Head of caudate nucleus (tissue), 42 donors: ENCODE results near the gene BAZ2B.
"Not testable (repeated sequence)": the region's sequence is repeated elsewhere in the genome, so short reads cannot be mapped to it uniquely, and the experiment has no call there.

Experiments used
- DNase-seq, 42 donors: peaks; one replicate each; pipeline versions ENCODE4 v3.0.0 to v3.0.0-alpha.2; 2020 to 2021; ENCODE audit warnings: mixed read lengths in 7 of 42
- intact Hi-C: fragments of 100-400 bp; cut with DNase I; formaldehyde crosslinking; loops from one replicate; pipeline ENCODE4 v1.15.0; 2022

The BAZ2B gene

DNA sequence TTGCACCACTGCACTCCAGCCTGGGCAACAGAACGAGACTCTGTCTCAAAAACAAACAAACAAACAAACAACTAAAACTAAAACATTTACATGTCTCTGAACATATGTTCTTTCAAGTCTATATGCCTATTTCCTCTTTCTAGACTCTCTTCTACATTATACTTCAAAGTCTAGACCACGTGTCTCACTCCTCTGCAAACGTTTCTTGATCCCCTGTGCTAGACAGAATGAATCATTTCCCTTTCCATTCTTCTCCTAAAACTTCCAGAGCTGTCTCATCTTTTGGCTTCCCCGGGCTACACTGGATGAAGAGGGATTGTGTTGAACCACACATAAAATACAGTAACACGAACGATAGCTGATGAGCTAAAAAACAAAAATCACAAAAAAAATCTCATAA, 67.1 kb downstream of the BAZ2B start:
- DNase-seq: no peak
- intact Hi-C loops: no loop called here

DNA sequence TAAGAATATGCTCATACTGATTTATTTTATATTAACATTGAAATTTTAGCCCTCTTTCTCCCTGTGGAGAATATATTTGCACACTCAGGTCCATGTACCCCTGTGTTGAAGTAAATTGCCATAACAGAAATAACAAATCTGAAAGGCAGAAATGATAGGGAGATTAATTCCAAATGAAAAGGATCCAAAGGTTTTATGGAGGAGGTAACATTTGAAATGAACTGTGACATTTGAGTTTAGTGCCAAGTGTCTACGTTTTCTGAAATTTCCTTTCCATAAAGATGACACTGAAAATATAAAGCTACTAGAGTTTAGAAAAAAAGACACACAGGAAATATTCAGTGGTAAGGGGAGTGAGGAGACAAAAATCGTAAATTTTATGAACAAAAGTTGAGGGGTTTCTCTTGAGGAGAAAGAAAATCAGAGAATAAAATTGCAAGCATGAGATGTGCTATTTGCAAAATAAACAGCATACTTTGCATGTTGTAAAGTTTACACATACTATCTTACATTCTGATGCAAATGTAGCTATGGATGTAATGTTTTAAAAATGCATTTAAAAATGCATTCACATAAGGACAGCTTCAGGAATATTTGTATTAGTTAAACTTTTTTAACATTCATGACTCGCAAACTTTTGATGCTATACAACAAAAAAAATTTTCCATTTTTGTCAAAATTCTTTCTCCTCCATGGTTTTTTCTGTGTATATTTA, 69.5 kb downstream of the BAZ2B start:
- intact Hi-C loops: no loop called here
- DNase-seq: no peak

DNA sequence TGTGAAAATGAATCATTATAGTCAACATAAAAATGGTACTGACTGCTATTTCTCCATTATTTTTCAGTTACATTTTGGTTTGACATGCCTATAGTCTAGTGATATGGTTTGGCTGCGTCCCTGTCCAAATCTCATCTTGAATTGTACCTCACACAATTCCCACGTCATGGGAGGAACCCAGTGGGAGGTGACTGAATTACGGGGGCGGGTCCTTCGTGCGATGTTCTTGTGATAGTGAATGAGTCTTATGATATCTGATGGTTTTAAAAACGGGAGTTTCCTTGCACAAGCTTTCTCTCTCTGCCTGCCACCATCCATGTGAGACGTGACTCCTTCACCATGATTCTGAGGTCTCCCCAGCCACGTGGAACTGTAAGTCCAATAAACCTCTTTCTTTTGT, 70.3 kb downstream of the BAZ2B start:
- intact Hi-C loops: no loop called here
- DNase-seq: peak in 1 of 42 donors; percentile 6

DNA sequence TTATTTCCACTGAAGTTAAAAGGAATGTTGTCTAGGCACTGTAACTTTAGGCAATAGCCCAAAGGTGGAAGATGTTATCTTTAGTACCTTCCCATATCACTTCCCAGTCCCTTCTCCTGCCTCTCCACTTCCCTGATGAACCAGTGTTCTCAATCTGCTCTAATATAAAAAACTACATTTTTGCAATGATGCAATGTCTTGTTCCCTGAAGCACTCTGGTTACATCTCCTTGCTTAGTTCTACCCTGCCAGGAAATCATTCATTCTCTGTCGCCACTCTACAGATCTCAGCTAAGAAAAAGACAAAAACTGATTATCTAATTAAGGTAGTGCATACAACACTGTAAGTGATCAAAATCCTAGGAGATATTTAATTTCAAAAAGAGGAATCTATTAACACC, 71.3 kb downstream of the BAZ2B start:
- DNase-seq: no peak
- intact Hi-C loops: no loop called here

DNA sequence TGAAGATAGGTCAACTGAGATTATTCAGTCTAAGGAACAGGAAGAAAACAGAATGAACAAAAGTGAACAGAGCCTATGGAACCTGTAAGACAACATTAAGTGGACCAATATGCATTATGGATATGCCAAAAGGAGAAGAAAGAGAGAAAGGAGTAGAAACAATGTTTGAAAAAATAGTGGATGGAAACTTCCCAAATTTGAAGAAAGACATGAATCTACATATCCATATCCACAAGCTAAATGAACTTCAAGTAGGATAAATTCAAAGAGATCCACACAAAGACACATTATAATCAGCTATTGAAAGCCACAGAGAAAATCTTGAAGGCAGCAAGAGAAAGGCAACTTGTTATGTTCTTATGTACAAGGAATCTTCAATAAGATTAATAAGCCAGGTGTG, 74.2 kb downstream of the BAZ2B start:
- intact Hi-C loops: no loop called here
- no peak for DNase-seq

DNA sequence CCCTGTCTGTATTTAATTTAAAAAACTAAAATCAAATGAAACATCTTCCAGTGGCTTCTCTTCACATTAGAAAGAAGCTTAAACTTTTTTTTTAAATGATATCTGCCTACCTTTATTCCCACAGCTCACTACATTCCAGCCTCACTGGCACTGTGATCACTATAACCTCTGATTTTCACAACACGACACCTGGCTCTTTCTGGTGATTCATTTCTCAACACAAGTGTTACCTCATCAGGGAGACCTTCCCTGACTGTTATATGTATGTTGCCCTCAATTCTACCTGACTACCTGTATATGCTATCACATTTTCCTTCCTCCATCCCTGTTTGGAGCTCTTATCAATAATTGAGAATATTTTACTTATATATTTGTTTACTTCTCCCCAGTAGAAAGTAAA, 76.6 kb downstream of the BAZ2B start:
- intact Hi-C loops: no loop called here
- no peak for DNase-seq

DNA sequence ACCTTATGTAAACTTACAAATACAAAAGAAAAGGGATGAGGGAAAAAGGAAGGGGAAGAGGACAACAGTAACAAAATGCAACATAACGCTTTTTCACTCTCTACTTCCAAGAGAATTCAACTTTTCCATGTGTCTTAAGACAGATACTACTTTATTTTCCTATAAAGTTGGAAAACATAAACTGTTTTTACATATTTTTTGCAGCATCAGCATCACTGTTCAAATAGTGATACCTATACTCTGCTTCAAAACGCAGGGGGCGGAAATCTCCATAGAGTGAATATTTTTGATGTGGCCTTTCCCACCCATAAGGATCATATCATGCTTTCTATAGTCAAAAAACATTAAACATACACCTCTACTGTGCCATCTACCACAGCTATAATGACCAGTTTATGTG, 77.5 kb downstream of the BAZ2B start:
- no peak for DNase-seq
- intact Hi-C loops: no loop called here

DNA sequence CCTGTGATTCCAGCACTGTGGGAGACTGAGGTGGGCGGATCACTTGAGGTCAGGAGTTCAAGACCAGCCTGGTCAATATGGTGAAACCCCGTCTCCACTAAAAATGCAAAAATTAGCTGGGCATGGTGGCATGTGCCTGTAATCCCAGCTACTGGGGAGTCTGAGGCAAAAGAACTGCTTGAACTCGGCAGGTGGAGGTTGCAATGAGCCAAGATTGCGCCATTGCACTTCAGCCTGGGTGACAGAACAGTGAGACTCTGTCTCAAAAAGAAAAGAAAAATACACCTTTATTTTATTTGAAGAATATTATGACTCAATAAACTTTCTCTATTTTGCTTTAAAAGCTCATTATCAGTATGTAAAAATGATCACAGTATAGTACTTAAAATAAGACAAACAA, 81.1 kb downstream of the BAZ2B start:
- DNase-seq, intact Hi-C loops: not testable (repeated sequence)

DNA sequence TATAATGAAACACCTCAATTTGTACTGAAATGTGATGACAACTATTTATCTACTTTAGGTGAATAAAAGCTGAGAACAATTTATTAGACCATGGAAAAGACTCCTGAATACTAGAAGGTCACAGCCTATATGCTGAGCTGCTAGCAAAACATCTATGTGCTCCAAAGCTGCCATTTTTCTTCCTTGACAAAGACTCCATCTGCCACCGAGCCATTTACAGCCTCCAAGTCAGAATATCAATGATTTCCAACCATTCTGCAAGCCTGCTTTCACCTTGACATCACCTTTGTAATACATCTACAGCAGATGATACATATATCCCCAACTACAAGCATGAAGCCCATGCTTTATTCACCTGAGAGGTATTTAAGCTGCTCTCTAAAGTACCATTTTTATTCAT, 84.9 kb downstream of the BAZ2B start:
- DNase-seq: no peak
- intact Hi-C loops: no loop called here

DNA sequence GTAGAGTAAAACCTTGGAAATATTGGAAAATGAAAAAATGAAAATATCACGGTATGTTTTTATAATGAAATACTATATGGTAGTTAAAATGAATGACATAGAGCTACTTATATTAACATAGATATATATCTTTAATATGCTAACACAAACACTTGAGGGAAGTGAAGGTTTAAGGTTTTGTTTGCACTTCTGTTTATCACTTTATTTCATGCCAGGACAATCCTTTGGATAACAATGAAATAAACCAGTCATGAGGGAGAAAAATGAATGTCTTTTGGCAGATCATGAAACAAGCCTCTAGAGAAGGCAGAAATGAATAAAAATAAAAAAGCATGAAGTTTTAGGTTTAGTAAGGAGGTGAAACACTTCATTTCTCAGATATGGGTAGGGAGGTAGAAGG, 89.9 kb downstream of the BAZ2B start:
- no peak for DNase-seq
- intact Hi-C loops: no loop called here

DNA sequence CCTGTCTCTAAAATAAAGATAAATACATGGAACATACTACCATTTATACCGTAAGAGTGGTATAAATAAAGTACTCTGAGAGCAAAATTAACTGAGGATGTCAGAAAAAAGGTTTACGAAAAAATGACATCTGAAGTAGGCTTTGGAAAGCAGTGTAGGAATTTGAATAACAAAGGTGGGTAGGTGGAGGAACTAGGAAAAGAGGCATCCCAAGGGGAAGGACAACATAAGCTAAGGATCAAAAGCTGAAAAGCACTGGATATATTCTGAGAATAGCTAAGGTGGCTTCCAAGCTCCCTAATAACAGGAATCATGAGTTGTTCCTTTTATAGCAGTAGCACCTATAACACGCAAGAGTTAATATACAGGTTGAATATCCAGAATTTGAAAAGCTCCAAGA, 91.3 kb downstream of the BAZ2B start:
- DNase-seq: no peak
- intact Hi-C loops: no loop called here

DNA sequence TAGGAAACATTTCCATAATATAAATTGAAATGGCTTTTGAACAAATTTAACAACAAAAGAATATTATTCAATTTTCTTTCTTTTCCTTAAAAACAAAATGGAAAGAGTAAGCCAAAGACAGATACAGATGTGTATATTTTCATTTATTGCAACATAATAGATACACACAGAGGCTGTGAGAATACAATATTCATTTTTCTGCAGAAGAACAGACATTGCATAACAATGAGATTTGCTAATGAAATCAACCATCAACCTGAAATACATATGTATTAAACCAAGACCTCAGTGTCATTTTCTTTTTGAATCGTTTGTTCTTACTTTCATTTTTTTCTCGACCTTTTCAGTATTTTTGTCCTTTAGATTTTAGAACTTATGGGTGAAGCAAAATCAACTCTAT, 95.1 kb downstream of the BAZ2B start:
- no peak for DNase-seq
- intact Hi-C loops: no loop called here

DNA sequence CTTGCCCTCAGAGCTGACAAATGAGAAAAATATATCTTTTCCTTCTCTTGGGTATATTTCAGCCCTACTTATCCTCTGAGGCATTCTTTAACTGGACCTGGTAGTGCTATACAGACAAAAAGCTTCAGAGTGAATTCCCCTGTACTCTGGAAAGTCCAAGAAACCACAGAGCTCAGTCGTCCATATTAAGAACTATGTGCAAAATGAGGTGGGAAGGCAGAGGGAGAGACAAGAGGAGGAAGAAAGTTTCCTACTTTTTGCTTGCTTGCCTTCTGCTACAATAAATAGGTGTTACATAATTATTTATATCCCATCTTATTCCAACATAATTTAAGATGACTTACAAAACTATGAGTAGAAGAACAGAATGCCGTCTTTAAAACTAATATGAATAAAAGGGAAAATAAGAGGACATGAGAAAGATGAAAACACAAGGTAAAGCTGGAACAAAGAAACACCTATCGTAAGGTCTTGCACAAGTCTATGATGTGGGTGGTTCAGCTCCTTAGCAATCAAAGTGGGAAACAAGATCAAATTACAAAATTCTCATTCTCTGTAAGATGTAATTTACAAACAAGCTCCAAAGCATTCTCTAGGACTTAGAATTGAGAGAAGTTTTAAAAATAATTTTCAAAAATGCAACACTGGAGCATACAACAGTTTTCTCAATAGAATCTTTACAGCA, 97.9 kb downstream of the BAZ2B start:
- DNase-seq: no peak
- intact Hi-C loops: no loop called here

DNA sequence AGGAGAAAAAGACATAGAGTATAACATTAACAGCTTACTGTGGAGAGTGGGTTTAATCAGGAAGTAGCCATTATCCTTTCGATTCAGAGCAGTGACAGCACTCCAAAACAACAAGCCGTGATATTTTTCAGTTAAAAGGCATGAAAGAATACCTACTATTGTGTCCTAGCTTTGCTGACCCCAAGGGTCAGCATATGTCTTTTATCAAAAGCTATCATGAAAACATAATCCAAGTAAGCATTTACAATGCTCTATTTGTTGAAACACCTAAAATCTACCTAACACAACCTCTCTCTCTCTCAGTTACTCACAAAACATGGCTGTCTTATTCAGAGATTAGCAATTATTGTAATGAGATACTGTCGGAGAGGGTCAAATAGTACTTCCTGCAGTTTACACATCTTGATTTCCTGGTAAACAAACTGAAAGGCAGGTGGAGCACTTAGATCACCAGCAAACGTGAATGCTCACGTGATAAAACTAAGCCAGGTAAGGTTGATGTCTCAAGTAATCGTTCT, 100.0 kb downstream of the BAZ2B start:
- peak in 1 of 42 donors; percentile 7 for DNase-seq
- intact Hi-C loops: no loop called here

DNA sequence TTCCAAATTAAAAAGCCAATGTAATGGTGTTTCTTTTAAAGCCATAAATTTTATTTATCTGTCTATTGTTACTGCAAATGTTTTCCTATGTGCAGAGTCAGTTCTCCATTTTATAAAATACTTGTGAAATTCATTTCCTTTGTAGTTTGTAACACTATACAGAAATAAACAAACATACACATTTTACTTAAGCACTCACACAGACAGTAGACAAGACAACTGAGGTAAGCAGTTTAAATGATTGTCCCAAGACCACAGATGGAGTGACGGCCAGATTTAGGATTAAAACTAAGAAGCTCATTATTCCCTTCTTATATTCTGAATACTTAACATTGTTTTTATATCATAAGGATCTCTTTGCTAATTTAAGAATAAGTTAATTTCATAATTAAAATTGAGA, 100.9 kb downstream of the BAZ2B start:
- no peak for DNase-seq
- intact Hi-C loops: no loop called here

DNA sequence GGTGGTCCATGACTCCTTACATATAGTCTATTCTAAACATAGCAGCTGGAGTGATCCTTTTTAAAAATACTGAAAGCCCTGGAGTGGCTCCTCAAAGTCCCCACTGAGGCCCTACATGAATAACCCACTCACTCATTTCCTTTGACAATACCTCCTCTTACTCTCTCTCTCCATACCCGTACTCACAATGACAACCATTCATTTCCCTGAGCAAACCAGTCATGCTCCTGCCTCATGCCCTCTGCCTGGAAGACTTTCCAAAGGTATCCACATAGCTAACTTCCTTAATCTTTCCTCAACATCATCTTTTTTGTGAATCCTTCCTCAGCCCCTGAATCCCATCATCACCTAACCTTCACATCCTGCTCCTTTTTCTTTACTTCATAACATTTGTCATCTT, 102.6 kb downstream of the BAZ2B start:
- intact Hi-C loops: no loop called here

DNA sequence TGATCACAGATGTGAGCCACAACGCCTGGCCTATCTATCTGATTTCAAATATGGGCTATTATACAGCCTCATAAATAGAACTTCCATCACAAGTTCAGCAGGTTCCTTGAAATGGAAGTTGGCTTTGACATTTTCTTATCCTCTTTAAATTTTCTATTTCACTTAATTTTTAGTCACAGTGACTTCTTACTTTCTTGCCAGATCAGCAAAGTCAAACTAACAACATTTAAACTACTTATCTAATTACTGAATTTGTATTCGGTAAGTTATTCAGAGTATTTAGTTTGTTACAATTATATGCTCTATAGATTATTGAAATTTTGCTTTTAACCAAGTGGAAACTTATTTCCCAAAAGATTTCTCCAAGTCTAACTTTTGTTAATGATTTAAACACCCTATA, 108.2 kb downstream of the BAZ2B start:
- no peak for DNase-seq
- intact Hi-C loops: no loop called here

More for the DNA sequence above, 102.6 kb downstream of the BAZ2B start:
- DNase-seq: no peak

DNA sequence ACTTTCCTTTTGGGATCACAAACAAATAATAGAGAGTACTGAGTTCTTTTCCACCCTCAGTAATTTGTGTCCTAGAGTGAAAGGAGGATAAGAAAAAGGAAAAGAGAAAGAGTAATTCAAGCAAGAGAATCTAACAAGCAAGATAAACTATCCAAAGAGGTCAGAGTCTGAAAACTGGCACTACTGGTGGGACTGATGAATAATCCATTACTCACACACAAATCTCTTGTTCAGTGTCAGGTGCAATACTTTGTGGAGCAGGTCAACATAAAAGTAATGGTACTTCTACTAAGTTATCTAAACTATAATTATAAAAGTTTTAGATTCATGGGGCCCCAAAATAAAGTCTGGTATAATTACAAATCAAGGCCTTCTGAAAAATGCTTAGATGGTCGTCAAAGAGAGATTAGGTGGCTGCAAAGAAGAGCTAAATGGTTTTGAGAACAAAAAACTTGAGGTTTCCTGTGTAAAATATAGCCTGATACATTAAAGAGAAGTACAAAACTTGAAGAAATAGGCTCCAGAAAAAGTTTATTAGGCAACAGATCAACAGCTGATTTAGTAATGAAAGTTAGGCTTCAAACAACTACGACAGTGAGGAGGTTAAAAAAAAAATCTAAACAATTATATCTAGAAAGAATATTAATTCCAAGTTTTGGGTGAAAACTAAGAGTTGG, 109.4 kb downstream of the BAZ2B start:
- no peak for DNase-seq
- intact Hi-C loops: no loop called here

DNA sequence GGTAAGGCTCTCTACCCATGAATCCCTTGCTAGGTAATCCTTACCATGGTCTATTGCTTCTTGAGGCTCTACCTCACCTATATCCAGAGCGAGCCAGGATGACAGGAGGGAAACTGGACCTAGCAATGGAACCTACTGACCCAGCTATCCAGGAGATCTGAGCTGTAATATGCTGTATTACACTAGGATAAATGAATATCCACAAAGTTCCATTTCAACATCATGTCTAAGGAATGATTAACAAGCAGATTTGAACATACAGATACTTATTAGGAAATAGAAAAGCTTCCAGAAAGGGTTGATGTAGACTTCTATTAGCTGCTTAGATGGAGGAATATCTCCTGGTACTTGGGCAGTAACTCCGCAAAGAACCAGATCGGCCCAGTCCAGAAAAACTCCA, 110.1 kb downstream of the BAZ2B start:
- intact Hi-C loops: no loop called here
- no peak for DNase-seq

DNA sequence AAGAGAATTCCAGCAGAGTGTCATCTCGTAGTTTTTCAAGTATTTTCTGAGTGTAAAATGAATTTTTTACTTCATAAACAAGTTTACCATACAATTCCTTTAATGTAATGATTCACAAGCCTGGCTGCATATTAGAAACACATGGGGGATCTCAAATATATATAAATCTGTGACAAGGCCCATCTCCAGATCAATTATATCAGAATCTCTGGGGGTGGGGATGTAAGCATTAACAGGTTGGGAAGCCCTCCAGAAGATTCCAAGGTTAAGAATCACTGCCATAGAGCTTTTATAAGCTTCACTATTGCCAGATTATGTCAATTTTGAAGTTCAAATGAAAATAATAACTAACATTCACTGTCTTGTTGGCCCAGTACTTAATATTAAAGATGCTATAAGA, 111.2 kb downstream of the BAZ2B start:
- intact Hi-C loops: no loop called here
- DNase-seq: no peak
